Esophagus squamous epithelium (tissue), 5 donors: ENCODE measurements around the gene FAIM. TPM values are rescaled to one million over a fixed set of nuclear protein-coding genes. Genes with fewer than 3 reads are reported as not detected.

Source experiments
- DNase-seq: peaks from one replicate; lab custom pipeline; 2025; lab: John Stamatoyannopoulos, UW
- H3K27ac ChIP-seq, 4 donors: fragments of 200-600 bp; sonication (generic); one replicate each; pipeline ENCODE4 v1.5.1; 2016 to 2019; ENCODE audit warnings: mild to moderate bottlenecking in 1 of 4
- H3K27me3 ChIP-seq, 4 donors: fragments of 200-600 bp; sonication (generic); 1 replicate in 3 of 4; 2 replicates in 1 of 4; pipeline versions ENCODE4 v1.5.1 to v1.6.0; 2017 to 2021; ENCODE audit warnings: antibody characterized with exemption in 1 of 4
- H3K36me3 ChIP-seq, 3 donors: fragments of 200-600 bp; sonication (generic); one replicate each; pipeline ENCODE4 v1.5.1; 2016 to 2019
- H3K4me1 ChIP-seq, 3 donors: fragments of 200-600 bp; sonication (generic); one replicate each; pipeline ENCODE4 v1.5.1; 2017 to 2019
- H3K4me3 ChIP-seq, 4 donors: fragments of 200-600 bp; sonication (generic); 1 replicate in 3 of 4; 2 replicates in 1 of 4; pipeline ENCODE4 v1.5.1; 2016 to 2019; ENCODE audit warnings: mild to moderate bottlenecking in 2 of 4, moderate library complexity in 1 of 4
- H3K9me3 ChIP-seq, 3 donors: fragments of 200-600 bp; sonication (generic); one replicate each; pipeline ENCODE4 v1.5.1; 2016 to 2019
- POLR2A ChIP-seq, 4 donors: fragments of 450-650 bp; IDR thresholded peaks; one replicate each; pipeline ENCODE4 v1.6.1; 2017; ENCODE audit warnings: antibody characterized with exemption in 4 of 4, mild to moderate bottlenecking in 4 of 4, moderate library complexity in 3 of 4
- WGBS, 2 donors: methylation state at CpG; one replicate each; pipeline ENCODE4 v1.1.5; 2018; 5-methylcytosine and 5-hydroxymethylcytosine counted together
- intact Hi-C: fragments of 100-400 bp; cut with DNase I; formaldehyde crosslinking; loops from one replicate; pipeline ENCODE4 v1.15.0; 2022
- total RNA-seq, 4 donors: library from RNA; depleted of rRNA; stranded (reverse); fragments of >200 nt; gene quantifications; one replicate each; pipeline ENCODE4 v1.1.0, GENCODE V29; 2016
- TF ChIP-seq, protein P1 (sequence below), 6 experiments: fragments of 450-650 bp in 4 of 6; fragments of 200-600 bp in 2 of 6; sonication (generic) in 2 of 6; IDR thresholded peaks; one replicate each; pipeline ENCODE4 v1.5.1; 2016 to 2019; ENCODE audit warnings: antibody characterized with exemption in 6 of 6, mild to moderate bottlenecking in 4 of 6, moderate library complexity in 4 of 6
- donor health status: DM: yes; HTN: yes; CAD: no.

Gene FAIM
- total RNA-seq, 4 donors from 2014 or later, result 8.0 to 16.0 (median 11.1) TPM

DNA sequence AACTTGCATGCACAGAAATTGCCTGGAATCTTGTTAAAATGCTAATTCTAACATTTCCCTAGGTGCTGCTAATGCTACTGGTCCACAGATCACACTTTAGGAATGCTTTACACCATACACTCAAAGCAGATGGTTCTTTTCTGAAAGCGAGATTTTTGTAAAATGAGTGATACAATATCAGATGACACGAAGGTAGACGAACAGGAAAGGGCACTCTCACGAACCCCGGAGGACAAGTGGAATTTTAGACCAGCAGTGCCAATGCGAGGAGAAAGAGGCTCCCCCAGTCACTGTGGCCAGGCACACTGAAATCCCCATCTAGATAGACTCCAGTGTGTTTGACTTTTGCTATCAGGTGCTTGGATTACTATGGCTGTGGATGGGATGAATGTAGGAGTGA, 21.0 kb downstream of the FAIM start:
- H3K27me3 ChIP-seq, result no peaks in the 10 kb centered on the region
- 72 to 75% methylated on average over 6 of the region's 6 CpGs for WGBS, 2 donors
- no peak for DNase-seq
- no peaks in the 10 kb centered on the region for H3K9me3 ChIP-seq
- H3K36me3 ChIP-seq, result peaks cover 0 to 43% (median 0%) of the 10 kb centered on the region in 3 donors
- no peak overlapping the region for H3K4me3 ChIP-seq
- intact Hi-C loops, result no loop called here
- no peak for TF ChIP-seq POLR2A (IDR thresholded peaks at IDR 0.05)
- TF ChIP-seq, protein P1, sequence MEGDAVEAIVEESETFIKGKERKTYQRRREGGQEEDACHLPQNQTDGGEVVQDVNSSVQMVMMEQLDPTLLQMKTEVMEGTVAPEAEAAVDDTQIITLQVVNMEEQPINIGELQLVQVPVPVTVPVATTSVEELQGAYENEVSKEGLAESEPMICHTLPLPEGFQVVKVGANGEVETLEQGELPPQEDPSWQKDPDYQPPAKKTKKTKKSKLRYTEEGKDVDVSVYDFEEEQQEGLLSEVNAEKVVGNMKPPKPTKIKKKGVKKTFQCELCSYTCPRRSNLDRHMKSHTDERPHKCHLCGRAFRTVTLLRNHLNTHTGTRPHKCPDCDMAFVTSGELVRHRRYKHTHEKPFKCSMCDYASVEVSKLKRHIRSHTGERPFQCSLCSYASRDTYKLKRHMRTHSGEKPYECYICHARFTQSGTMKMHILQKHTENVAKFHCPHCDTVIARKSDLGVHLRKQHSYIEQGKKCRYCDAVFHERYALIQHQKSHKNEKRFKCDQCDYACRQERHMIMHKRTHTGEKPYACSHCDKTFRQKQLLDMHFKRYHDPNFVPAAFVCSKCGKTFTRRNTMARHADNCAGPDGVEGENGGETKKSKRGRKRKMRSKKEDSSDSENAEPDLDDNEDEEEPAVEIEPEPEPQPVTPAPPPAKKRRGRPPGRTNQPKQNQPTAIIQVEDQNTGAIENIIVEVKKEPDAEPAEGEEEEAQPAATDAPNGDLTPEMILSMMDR (IDR thresholded peaks at IDR 0.05), result no peak
- no peak overlapping the region for H3K27ac ChIP-seq
- peaks cover 0 to 11% (median 0%) of the 10 kb centered on the region in 3 donors for H3K4me1 ChIP-seq

DNA sequence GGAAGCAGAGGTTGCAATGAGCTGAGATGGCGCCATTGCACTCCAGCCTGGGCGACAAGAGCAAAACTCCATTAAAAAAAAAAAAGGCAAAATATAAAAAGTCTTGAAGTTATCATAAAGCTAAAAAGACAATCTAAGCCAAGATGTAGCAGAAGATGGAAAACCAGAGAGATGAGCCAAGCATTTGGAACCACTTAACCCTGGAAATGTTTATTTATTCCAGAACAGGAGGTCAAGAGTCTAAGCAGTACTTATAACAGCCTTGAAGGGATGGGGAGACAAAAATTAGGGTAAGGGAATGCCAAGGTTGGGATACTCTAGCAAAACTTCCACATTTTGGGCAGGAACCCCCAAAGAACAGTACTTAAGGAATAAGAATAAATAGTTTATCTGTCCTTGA, 30.1 kb downstream of the FAIM start:
- no peak for DNase-seq
- no peaks in the 10 kb centered on the region for H3K27me3 ChIP-seq
- peaks cover 0 to 15% (median 9%) of the 10 kb centered on the region in 3 donors for H3K9me3 ChIP-seq
- H3K36me3 ChIP-seq, result peaks cover 0 to 7% (median 0%) of the 10 kb centered on the region in 3 donors
- H3K27ac ChIP-seq, result no peak overlapping the region
- intact Hi-C loops, result no loop called here
- 90 to 95% methylated on average over 2 of the region's 2 CpGs for whole genome bisulfite sequencing, 2 donors
- no peak overlapping the region for H3K4me3 ChIP-seq
- TF ChIP-seq POLR2A (IDR thresholded peaks at IDR 0.05), result no peak
- TF ChIP-seq, protein P1 (IDR thresholded peaks at IDR 0.05), result no peak
- no peaks in the 10 kb centered on the region for H3K4me1 ChIP-seq

DNA sequence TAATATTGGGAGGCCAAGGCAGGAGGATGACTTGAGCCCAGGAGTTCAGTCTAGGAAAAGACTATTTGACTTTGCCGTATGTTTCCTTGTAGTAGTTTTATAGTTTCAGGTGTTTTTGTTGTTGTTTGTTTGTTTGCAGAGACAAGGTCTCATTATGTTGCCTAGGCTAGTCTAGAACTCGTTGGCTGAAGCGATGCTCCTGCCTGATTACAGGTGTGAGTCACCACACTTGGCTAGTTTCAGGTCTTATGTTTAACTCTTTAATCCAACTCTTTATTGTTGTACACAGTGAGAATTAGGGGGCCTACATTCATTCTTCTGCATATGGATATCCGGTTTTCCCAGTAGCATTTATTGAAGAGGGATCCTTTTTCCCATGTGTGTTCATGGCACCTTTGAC, 32.0 kb downstream of the FAIM start:
- no peaks in the 10 kb centered on the region for H3K4me1 ChIP-seq
- no peaks in the 10 kb centered on the region for H3K27me3 ChIP-seq
- H3K4me3 ChIP-seq, result no peak overlapping the region
- H3K36me3 ChIP-seq, result no peaks in the 10 kb centered on the region
- no peak for DNase-seq
- intact Hi-C loops, result no loop called here
- TF ChIP-seq POLR2A (IDR thresholded peaks at IDR 0.05), result no peak
- TF ChIP-seq, protein P1 (IDR thresholded peaks at IDR 0.05), result no peak
- H3K9me3 ChIP-seq, result peaks cover 0 to 33% (median 20%) of the 10 kb centered on the region in 3 donors
- 53 to 54% methylated on average over 4 of the region's 4 CpGs for WGBS, 2 donors
- H3K27ac ChIP-seq, result no peak overlapping the region

DNA sequence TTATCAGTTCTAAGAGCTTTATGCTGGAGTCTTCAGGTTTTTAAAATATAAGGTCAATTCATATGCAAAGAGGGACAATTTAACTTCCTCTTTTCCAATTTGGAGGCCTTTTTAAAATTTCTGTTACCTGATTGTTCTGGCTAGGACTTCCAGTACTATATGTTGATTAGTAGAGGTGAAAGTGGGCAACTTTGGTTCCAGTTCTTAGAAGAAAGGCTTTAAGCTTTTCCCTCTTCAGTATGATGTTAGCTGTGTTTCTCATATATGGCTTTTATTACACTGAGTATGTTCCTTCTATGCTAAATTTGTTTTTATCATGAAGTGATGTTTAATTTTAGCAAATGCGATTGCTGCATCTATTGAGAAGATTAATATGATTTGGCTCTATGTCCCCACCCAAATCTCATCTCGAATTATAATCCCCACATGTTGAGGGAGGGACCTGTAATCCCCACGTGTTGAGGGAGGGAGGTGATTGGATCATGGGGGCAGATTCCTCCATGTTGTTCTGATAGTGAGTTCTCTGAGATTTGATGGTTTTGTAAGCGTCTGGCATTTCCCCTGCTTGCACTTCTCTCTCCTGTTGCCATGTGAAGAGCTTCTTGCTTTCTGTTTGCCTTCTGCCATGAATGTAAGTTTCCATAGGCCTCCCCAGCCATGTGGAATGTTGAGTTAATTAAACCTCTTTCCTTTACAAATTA, 33.8 kb downstream of the FAIM start:
- peaks cover 0 to 52% (median 37%) of the 10 kb centered on the region in 3 donors for H3K9me3 ChIP-seq
- no peaks in the 10 kb centered on the region for H3K27me3 ChIP-seq
- TF ChIP-seq POLR2A (IDR thresholded peaks at IDR 0.05), result no peak
- TF ChIP-seq, protein P1 (IDR thresholded peaks at IDR 0.05), result no peak
- H3K27ac ChIP-seq, result no peak overlapping the region
- no peak for DNase-seq
- H3K36me3 ChIP-seq, result no peaks in the 10 kb centered on the region
- 78% methylated on average over 4 of the region's 4 CpGs for WGBS, 2 donors
- intact Hi-C loops, result no loop called here
- no peak overlapping the region for H3K4me3 ChIP-seq
- H3K4me1 ChIP-seq, result no peaks in the 10 kb centered on the region

DNA sequence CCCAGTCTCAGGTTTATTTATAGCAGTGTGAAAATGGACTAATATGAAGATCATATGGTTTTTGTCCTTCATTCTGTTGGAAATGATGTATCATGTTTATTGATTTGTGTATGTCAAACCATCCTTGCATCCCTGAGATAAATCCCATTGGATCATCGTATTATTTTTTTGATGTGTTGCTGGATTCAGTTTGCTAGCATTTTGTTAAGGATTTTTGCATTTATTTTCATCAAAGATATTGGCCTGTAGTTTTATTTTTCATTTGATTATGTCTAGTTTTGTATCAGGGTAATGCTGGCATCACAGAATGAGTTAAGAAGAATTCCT, 34.3 kb downstream of the FAIM start:
- Histone ChIP-seq H3K27ac (no peak overlapping the region), H3K36me3 (no peaks in the 10 kb centered on the region), H3K4me3 (no peak overlapping the region), H3K27me3 (no peaks in the 10 kb centered on the region), H3K4me1 (no peaks in the 10 kb centered on the region), H3K9me3 (peaks cover 0 to 53% (median 37%) of the 10 kb centered on the region in 3 donors)
- TF ChIP-seq, protein P1 (IDR thresholded peaks at IDR 0.05), result no peak
- no peak for TF ChIP-seq POLR2A (IDR thresholded peaks at IDR 0.05)
- no peak for DNase-seq
- WGBS, 2 donors, result 95 to 100% methylated on average over 1 of the region's 1 CpG
- intact Hi-C loops, result no loop called here
